ENCODE data around the gene MSANTD2. TPM values are rescaled to one million over a fixed set of nuclear protein-coding genes. Genes with fewer than 3 reads are reported as not detected.

The MSANTD2 gene
- total RNA-seq, 1 experiment from 2014 or later, result 8.6 TPM

DNA sequence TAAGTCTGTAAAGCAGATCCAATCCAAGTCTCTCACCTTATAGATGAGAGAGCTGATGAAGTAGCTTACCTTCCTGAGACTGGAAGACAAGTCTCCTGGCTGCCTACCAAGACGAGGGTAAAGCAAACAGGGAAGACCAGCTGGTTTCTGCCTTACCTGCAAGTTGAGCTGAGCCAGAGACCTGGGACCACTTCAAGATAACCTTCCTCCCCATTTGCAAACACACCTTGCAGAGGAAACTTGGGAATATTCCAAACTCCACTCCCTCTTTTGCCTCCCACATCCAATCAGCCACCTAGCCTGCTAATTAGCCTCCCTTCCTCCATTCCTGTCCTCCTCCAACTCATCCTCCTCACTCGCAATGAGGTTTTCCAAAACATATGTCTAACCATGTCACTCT lies 41.6 kb upstream of the MSANTD2 start (continued):
- TF ChIP-seq, protein P1, sequence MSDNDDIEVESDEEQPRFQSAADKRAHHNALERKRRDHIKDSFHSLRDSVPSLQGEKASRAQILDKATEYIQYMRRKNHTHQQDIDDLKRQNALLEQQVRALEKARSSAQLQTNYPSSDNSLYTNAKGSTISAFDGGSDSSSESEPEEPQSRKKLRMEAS (IDR thresholded peaks at IDR 0.05), result no peak
- TF ChIP-seq, protein P2, sequence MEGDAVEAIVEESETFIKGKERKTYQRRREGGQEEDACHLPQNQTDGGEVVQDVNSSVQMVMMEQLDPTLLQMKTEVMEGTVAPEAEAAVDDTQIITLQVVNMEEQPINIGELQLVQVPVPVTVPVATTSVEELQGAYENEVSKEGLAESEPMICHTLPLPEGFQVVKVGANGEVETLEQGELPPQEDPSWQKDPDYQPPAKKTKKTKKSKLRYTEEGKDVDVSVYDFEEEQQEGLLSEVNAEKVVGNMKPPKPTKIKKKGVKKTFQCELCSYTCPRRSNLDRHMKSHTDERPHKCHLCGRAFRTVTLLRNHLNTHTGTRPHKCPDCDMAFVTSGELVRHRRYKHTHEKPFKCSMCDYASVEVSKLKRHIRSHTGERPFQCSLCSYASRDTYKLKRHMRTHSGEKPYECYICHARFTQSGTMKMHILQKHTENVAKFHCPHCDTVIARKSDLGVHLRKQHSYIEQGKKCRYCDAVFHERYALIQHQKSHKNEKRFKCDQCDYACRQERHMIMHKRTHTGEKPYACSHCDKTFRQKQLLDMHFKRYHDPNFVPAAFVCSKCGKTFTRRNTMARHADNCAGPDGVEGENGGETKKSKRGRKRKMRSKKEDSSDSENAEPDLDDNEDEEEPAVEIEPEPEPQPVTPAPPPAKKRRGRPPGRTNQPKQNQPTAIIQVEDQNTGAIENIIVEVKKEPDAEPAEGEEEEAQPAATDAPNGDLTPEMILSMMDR (IDR thresholded peaks at IDR 0.05 in 2 of 3, conservative IDR thresholded peaks at IDR 0.05 in 1 of 3; ENCODE audit: borderline replicate concordance in 1 of 3, insufficient read depth in 1 of 3, low read depth in 2 of 3, low read length in 2 of 3), result no peak
- TF ChIP-seq SIN3A (IDR thresholded peaks at IDR 0.05; ENCODE audit: low read depth), result no peak
- no peak for TF ChIP-seq CEBPB (IDR thresholded peaks at IDR 0.05; ENCODE audit: low read depth)
- TF ChIP-seq CBX3 (IDR thresholded peaks at IDR 0.05; ENCODE audit: low read depth), result no peak

DNA sequence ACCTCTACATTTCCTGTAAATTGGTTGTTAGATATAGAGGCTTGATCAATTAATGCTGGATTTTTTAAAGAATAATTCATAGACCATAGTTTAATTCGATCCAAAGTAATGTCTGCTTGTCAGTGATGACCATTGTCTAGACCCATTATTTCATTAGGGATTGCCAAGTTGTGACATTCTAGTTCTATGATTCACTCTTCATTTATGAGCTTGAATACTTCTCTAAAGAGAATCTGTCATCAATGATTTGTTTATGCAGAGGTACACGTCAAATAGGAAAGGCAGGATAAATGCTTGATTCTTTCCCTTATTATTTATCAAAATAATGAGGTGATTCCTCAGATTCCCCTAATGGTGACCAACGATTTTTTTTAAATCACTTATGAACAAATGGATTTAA lies 41.0 kb upstream of the MSANTD2 start:
- ChIA-PET POLR2A (no interaction called here), RAD21 (ENCODE audit: low non-redundant PET in 1 of 2, low total read pairs in 2 of 2, uncharacterized antibody in 2 of 2, unreplicated experiment in 2 of 2) (no interaction called here), CTCF (interaction anchor here (1.1 kb wide), 1 partner anchor 35 kb away, joined by 5 read pairs; no protein-coding TSS in a partner anchor)
- Histone ChIP-seq H3K27ac (ENCODE audit: low read depth, low read length) (no peak overlapping the region), H3K4me3 (replicated peaks in 1 of 2; ENCODE audit: low read depth in 1 of 2, low read length in 2 of 2) (no peak overlapping the region), H3K79me2 (ENCODE audit: insufficient read depth, low read length) (no peaks in the 10 kb centered on the region), H3K36me3 (ENCODE audit: control insufficient read depth in 1 of 2, insufficient read depth in 2 of 2, low read length in 2 of 2) (no peaks in the 10 kb centered on the region), H3K9me3 (ENCODE audit: control insufficient read depth in 1 of 2, insufficient read depth in 1 of 2, low read depth in 1 of 2, low read length in 2 of 2) (no peaks in the 10 kb centered on the region), H3K9me2 (ENCODE audit: insufficient read depth) (no peaks in the 10 kb centered on the region), H3K4me2 (ENCODE audit: low read length) (no peak overlapping the region), H2AFZ (ENCODE audit: low read depth, low read length, poor library complexity, severe bottlenecking) (no peak overlapping the region), H3K9ac (ENCODE audit: low read length) (no peak overlapping the region), H3K27me3 (ENCODE audit: insufficient read depth, low read length) (peaks cover 32% of the 10 kb centered on the region), H4K20me1 (ENCODE audit: insufficient read depth) (no peaks in the 10 kb centered on the region), H3K4me1 (ENCODE audit: control insufficient read depth in 1 of 2, insufficient read depth in 2 of 2, low read length in 2 of 2) (peaks cover 2 to 4% of the 10 kb centered on the region in 2 experiments; a peak in 3 of 4 replicates)
- intact Hi-C loops (cut with micrococcal nuclease), result no loop called here
- DNase-seq (ENCODE audit: low read depth, low spot score), result no peak
- no peak for ATAC-seq
- no TSS peak for BruUV-seq (replicated peaks)
- no peak for TF ChIP-seq SRF (IDR thresholded peaks at IDR 0.05; ENCODE audit: low read depth)
- no peak for TF ChIP-seq ZNF274 (IDR thresholded peaks at IDR 0.05; ENCODE audit: low read depth, low read length)
- no peak for TF ChIP-seq FOSL1 (IDR thresholded peaks at IDR 0.05; ENCODE audit: low read depth)
- TF ChIP-seq RAD21 (IDR thresholded peaks at IDR 0.05; ENCODE audit: low read depth), result no peak
- TF ChIP-seq, protein P2 (IDR thresholded peaks at IDR 0.05 in 2 of 3, conservative IDR thresholded peaks at IDR 0.05 in 1 of 3; ENCODE audit: borderline replicate concordance in 1 of 3, insufficient read depth in 1 of 3, low read depth in 2 of 3, low read length in 2 of 3), result no peak
- TF ChIP-seq EZH2 (IDR thresholded peaks at IDR 0.05), result no peak
- no peak for TF ChIP-seq JUND (IDR thresholded peaks at IDR 0.05)
- no peak for TF ChIP-seq YY1 (IDR thresholded peaks at IDR 0.05; ENCODE audit: extremely low read depth, insufficient replicate concordance, low read depth, low read length)
- no peak for TF ChIP-seq POLR2AphosphoS5 (IDR thresholded peaks at IDR 0.05; ENCODE audit: low read depth, low read length)
- TF ChIP-seq SIN3A (IDR thresholded peaks at IDR 0.05; ENCODE audit: low read depth), result no peak
- no peak for TF ChIP-seq ZFX (IDR thresholded peaks at IDR 0.05)
- TF ChIP-seq CBX3 (IDR thresholded peaks at IDR 0.05; ENCODE audit: low read depth), result no peak
- TF ChIP-seq, protein P3, sequence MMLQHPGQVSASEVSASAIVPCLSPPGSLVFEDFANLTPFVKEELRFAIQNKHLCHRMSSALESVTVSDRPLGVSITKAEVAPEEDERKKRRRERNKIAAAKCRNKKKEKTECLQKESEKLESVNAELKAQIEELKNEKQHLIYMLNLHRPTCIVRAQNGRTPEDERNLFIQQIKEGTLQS (IDR thresholded peaks at IDR 0.05), result no peak
- no peak for TF ChIP-seq ELF1 (IDR thresholded peaks at IDR 0.05; ENCODE audit: borderline replicate concordance, low read depth)
- TF ChIP-seq CEBPB (IDR thresholded peaks at IDR 0.05; ENCODE audit: low read depth), result no peak
- TF ChIP-seq SP1 (IDR thresholded peaks at IDR 0.05; ENCODE audit: low read depth), result no peak
- no peak for TF ChIP-seq POLR2A (IDR thresholded peaks at IDR 0.05; ENCODE audit: borderline replicate concordance, extremely low read depth, insufficient read depth, insufficient read length)
- TF ChIP-seq, protein P1 (IDR thresholded peaks at IDR 0.05), result no peak
- TF ChIP-seq, protein P4, sequence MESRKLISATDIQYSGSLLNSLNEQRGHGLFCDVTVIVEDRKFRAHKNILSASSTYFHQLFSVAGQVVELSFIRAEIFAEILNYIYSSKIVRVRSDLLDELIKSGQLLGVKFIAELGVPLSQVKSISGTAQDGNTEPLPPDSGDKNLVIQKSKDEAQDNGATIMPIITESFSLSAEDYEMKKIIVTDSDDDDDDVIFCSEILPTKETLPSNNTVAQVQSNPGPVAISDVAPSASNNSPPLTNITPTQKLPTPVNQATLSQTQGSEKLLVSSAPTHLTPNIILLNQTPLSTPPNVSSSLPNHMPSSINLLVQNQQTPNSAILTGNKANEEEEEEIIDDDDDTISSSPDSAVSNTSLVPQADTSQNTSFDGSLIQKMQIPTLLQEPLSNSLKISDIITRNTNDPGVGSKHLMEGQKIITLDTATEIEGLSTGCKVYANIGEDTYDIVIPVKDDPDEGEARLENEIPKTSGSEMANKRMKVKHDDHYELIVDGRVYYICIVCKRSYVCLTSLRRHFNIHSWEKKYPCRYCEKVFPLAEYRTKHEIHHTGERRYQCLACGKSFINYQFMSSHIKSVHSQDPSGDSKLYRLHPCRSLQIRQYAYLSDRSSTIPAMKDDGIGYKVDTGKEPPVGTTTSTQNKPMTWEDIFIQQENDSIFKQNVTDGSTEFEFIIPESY (IDR thresholded peaks at IDR 0.05; ENCODE audit: extremely low read depth, insufficient replicate concordance, low read length), result no peak

Data from HCT116 (cell line).